Measurements from ENCODE around the gene RGPD5.
"Not testable (repeated sequence)": the region's sequence is repeated elsewhere in the genome, so short reads cannot be mapped to it uniquely, and the experiment has no call there.

GRCh38 chr2:109792659-109793058 lies 1.4 kb upstream of the RGPD5 start:
- TF ChIP-seq POLR2AphosphoS5, TAF1 (IDR thresholded peaks at IDR 0.05; ENCODE audit: low read depth, low read length): not testable (repeated sequence)
